HEK293 (cell line): Measurements from ENCODE around the gene OR2AG2.

Experiments used
- RBAK ChIP-seq: fragments of 450-650 bp; formaldehyde crosslinking; IDR thresholded peaks from 2 replicates; pipeline ENCODE4 v1.5.1; 2016; ENCODE audit warnings: missing biosample characterization, missing genetic modification characterization
- REPIN1 ChIP-seq: fragments of 450-650 bp; formaldehyde crosslinking; IDR thresholded peaks from 2 replicates; pipeline ENCODE4 v1.5.1; 2017; ENCODE audit warnings: missing biosample characterization, missing genetic modification characterization, low read depth
- ZBTB1 ChIP-seq: fragments of 450-650 bp; formaldehyde crosslinking; IDR thresholded peaks from 2 replicates; pipeline ENCODE4 v1.5.1; 2016; ENCODE audit warnings: missing biosample characterization, missing genetic modification characterization
- ZBTB17 ChIP-seq: fragments of 450-650 bp; formaldehyde crosslinking; IDR thresholded peaks from 2 replicates; pipeline ENCODE4 v1.5.1; 2016; ENCODE audit warnings: missing biosample characterization, missing genetic modification characterization
- ZFP69B ChIP-seq: fragments of 450-650 bp; formaldehyde crosslinking; IDR thresholded peaks from 2 replicates; pipeline ENCODE4 v1.5.1; 2016; ENCODE audit warnings: missing biosample characterization, missing genetic modification characterization
- ZNF175 ChIP-seq: fragments of 450-650 bp; formaldehyde crosslinking; IDR thresholded peaks from 2 replicates; pipeline ENCODE4 v1.5.1; 2016; ENCODE audit warnings: missing biosample characterization, missing genetic modification characterization
- ZNF184 ChIP-seq: fragments of 450-650 bp; IDR thresholded peaks from 2 replicates; pipeline ENCODE4 v1.5.1; 2018; ENCODE audit warnings: missing biosample characterization, mild to moderate bottlenecking, missing genetic modification characterization
- ZNF223 ChIP-seq: fragments of 450-650 bp; formaldehyde crosslinking; IDR thresholded peaks from 2 replicates; pipeline ENCODE4 v1.5.1; 2016; ENCODE audit warnings: missing biosample characterization, missing genetic modification characterization
- TF ChIP-seq, protein P1 (sequence below): fragments of 450-650 bp; formaldehyde crosslinking; IDR thresholded peaks from 2 replicates; pipeline ENCODE4 v1.5.1; 2016; ENCODE audit warnings: missing biosample characterization, missing genetic modification characterization
- TF ChIP-seq, protein P2 (sequence below): fragments of 450-650 bp; formaldehyde crosslinking; IDR thresholded peaks from 2 replicates; pipeline ENCODE4 v1.5.1; 2016; ENCODE audit warnings: missing biosample characterization, missing genetic modification characterization
- TF ChIP-seq, protein P3 (sequence below): fragments of 450-650 bp; formaldehyde crosslinking; IDR thresholded peaks from 2 replicates; pipeline ENCODE4 v1.5.1; 2016; ENCODE audit warnings: missing biosample characterization, missing genetic modification characterization
- TF ChIP-seq, protein P4 (sequence below): fragments of 450-650 bp; IDR thresholded peaks from 2 replicates; pipeline ENCODE4 v1.5.1; 2018; ENCODE audit warnings: missing biosample characterization, mild to moderate bottlenecking, missing genetic modification characterization
- TF ChIP-seq, protein P5 (sequence below): fragments of 450-650 bp; formaldehyde crosslinking; IDR thresholded peaks from 2 replicates; pipeline ENCODE4 v1.5.1; 2017; ENCODE audit warnings: missing biosample characterization, mild to moderate bottlenecking, missing genetic modification characterization, moderate library complexity

DNA sequence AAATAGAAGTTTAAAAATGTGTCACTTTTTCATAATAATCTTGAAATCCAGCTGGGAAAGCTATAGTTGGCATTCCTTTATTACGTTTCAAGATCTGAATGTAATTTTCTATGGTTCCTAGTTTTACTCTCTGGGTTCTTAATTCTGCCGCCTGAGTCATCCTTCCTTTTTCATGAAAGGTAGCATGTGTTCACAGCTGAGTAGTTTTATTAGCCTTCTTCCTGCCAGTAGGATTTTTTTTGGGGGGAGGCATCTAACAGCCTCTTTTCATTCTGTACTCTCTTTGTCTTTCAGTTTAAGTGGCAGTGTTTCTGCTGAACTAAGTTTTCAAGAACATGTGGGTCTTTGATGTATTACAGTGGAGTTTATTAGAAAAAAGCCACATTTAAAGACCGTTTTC is 36.5 kb downstream of the OR2AG2 start:
- TF ChIP-seq ZFP69B (tag by site-specific recombination) (no peak), ZNF175 (no peak), ZNF184 (no peak), REPIN1 (no peak), ZNF223 (tag by site-specific recombination) (no peak), RBAK (tag by site-specific recombination) (no peak), ZBTB17 (no peak), ZBTB1 (tag by site-specific recombination) (no peak)
- TF ChIP-seq, protein P1, sequence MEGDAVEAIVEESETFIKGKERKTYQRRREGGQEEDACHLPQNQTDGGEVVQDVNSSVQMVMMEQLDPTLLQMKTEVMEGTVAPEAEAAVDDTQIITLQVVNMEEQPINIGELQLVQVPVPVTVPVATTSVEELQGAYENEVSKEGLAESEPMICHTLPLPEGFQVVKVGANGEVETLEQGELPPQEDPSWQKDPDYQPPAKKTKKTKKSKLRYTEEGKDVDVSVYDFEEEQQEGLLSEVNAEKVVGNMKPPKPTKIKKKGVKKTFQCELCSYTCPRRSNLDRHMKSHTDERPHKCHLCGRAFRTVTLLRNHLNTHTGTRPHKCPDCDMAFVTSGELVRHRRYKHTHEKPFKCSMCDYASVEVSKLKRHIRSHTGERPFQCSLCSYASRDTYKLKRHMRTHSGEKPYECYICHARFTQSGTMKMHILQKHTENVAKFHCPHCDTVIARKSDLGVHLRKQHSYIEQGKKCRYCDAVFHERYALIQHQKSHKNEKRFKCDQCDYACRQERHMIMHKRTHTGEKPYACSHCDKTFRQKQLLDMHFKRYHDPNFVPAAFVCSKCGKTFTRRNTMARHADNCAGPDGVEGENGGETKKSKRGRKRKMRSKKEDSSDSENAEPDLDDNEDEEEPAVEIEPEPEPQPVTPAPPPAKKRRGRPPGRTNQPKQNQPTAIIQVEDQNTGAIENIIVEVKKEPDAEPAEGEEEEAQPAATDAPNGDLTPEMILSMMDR (tag by site-specific recombination) = no peak
- TF ChIP-seq, protein P2, sequence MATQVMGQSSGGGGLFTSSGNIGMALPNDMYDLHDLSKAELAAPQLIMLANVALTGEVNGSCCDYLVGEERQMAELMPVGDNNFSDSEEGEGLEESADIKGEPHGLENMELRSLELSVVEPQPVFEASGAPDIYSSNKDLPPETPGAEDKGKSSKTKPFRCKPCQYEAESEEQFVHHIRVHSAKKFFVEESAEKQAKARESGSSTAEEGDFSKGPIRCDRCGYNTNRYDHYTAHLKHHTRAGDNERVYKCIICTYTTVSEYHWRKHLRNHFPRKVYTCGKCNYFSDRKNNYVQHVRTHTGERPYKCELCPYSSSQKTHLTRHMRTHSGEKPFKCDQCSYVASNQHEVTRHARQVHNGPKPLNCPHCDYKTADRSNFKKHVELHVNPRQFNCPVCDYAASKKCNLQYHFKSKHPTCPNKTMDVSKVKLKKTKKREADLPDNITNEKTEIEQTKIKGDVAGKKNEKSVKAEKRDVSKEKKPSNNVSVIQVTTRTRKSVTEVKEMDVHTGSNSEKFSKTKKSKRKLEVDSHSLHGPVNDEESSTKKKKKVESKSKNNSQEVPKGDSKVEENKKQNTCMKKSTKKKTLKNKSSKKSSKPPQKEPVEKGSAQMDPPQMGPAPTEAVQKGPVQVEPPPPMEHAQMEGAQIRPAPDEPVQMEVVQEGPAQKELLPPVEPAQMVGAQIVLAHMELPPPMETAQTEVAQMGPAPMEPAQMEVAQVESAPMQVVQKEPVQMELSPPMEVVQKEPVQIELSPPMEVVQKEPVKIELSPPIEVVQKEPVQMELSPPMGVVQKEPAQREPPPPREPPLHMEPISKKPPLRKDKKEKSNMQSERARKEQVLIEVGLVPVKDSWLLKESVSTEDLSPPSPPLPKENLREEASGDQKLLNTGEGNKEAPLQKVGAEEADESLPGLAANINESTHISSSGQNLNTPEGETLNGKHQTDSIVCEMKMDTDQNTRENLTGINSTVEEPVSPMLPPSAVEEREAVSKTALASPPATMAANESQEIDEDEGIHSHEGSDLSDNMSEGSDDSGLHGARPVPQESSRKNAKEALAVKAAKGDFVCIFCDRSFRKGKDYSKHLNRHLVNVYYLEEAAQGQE (tag by site-specific recombination) = no peak
- TF ChIP-seq, protein P3, sequence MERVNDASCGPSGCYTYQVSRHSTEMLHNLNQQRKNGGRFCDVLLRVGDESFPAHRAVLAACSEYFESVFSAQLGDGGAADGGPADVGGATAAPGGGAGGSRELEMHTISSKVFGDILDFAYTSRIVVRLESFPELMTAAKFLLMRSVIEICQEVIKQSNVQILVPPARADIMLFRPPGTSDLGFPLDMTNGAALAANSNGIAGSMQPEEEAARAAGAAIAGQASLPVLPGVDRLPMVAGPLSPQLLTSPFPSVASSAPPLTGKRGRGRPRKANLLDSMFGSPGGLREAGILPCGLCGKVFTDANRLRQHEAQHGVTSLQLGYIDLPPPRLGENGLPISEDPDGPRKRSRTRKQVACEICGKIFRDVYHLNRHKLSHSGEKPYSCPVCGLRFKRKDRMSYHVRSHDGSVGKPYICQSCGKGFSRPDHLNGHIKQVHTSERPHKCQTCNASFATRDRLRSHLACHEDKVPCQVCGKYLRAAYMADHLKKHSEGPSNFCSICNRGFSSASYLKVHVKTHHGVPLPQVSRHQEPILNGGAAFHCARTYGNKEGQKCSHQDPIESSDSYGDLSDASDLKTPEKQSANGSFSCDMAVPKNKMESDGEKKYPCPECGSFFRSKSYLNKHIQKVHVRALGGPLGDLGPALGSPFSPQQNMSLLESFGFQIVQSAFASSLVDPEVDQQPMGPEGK (tag by site-specific recombination) = no peak
- TF ChIP-seq, protein P4, sequence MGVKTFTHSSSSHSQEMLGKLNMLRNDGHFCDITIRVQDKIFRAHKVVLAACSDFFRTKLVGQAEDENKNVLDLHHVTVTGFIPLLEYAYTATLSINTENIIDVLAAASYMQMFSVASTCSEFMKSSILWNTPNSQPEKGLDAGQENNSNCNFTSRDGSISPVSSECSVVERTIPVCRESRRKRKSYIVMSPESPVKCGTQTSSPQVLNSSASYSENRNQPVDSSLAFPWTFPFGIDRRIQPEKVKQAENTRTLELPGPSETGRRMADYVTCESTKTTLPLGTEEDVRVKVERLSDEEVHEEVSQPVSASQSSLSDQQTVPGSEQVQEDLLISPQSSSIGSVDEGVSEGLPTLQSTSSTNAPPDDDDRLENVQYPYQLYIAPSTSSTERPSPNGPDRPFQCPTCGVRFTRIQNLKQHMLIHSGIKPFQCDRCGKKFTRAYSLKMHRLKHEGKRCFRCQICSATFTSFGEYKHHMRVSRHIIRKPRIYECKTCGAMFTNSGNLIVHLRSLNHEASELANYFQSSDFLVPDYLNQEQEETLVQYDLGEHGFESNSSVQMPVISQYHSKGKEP (tag by site-specific recombination) = no peak
- TF ChIP-seq, protein P5, sequence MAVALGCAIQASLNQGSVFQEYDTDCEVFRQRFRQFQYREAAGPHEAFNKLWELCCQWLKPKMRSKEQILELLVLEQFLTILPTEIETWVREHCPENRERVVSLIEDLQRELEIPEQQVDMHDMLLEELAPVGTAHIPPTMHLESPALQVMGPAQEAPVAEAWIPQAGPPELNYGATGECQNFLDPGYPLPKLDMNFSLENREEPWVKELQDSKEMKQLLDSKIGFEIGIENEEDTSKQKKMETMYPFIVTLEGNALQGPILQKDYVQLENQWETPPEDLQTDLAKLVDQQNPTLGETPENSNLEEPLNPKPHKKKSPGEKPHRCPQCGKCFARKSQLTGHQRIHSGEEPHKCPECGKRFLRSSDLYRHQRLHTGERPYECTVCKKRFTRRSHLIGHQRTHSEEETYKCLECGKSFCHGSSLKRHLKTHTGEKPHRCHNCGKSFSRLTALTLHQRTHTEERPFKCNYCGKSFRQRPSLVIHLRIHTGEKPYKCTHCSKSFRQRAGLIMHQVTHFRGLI (tag by site-specific recombination) = no peak
